AG09319 (cell line): ENCODE data around the gene AJM1.
A peak's percentile ranks its signal among the peaks of the same experiment; 100 is the strongest.
"Not testable (repeated sequence)": the region's sequence is repeated elsewhere in the genome, so short reads cannot be mapped to it uniquely, and the experiment has no call there.

Experiments used
- DNase-seq: peaks from one replicate; pipeline ENCODE4 v3.0.0-alpha.2; 2010; ENCODE audit warnings: low read depth; ENCODE audit errors: extremely low read depth
- CTCF ChIP-seq: IDR thresholded peaks from 2 replicates; pipeline ENCODE4 v1.5.1; 2011; ENCODE audit warnings: low read depth, mild to moderate bottlenecking, inconsistent platforms, low read length, moderate library complexity

Gene AJM1

DNA sequence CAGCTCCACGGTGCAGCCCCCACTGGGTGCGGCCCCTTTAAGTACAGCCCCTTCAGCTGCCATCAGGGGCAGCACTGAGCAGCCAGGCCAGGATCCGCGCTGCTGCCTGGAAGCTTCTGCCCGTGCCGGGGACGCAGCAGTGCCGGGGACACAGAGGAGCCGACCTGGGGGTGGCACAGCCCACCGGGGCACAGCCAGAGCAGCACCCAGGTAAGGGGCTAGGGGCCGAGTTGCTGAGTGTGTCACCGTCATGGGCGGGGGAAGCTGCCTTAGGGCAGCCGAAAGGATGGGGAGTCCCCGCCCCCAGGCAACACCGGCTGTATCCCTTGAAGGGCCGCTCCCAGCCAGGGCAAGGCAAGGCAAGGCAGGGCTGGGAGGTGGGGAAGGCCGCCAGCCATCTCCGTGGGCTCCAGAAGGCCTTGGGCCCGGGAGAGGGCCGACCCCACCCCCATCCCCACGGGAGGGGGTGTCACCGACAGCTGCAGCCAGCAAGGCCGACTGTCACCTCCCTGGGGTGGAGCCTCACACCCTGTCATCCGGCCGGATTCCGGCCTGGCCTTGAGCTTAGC, at the start of gene AJM1:
AJM1 (plus strand) TSS at position 99 of the 569 bp plus-strand sequence. CDS start 1,937 bp downstream, outside the sequence.
- DNase-seq: not testable (repeated sequence)
- peak; percentile 82 for TF ChIP-seq CTCF

DNA sequence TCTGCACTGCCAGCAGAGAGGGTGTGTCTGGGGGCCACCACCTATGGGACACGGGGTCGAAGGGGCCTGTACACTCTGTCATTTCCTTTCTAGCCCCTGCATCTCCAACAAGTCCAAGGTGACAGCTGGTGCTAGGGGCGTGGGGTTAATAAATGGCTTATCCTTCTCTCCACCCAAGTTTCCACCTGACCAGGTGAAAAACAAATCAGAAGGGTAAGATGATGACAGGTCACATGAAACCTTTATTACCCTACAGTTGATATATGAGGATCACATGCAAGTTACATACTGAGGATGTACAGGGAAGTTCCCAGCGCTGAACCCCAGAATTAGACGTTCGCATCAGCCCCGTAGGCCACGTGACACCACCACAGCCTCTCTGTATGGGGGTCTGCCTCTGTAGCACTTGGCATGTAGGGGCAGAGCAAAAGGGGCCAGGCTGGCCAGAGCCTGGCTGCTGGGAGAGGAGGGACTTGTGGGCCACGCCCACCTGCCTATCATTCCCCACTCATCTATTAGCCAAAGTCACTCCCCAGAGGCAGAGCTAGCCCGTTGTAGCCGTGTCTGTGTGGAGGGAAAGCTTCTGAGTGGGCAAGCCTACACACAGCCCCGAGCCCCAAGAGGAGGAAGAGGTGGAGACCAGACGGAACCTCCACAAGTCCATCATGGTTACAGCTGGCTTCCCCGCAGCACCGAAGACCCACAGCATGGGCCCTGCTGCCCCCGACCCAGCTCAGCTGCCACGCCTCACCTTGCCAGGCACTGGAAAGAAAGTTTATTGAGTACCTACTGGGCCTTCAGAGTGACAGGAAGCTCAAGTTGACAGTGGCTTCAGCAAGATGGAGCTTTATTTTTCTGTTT, 49.0 kb upstream of the AJM1 start:
- no peak for TF ChIP-seq CTCF
- no peak for DNase-seq

GRCh38 chr9:136794281-136794999, 47.8 kb upstream of the AJM1 start:
- no peak for DNase-seq
- no peak for TF ChIP-seq CTCF

DNA sequence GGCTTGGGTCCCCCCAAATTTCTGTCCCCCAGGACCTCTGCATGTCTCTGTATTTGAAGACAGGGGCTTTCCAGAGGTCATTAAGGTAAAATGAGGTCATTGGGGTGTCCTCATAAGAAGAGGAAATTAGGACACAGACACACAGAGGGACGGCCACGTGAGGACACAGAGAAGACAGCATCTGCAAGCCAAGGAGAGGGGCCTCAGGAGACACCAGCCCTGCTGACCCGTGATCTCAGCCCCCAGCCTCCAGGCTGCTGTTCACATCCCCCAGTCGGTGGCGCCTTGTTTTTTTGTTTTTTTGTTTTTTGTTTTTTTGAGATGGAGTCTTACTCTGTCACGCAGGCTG, 47.3 kb upstream of the AJM1 start:
- no peak for TF ChIP-seq CTCF
- DNase-seq: no peak

DNA sequence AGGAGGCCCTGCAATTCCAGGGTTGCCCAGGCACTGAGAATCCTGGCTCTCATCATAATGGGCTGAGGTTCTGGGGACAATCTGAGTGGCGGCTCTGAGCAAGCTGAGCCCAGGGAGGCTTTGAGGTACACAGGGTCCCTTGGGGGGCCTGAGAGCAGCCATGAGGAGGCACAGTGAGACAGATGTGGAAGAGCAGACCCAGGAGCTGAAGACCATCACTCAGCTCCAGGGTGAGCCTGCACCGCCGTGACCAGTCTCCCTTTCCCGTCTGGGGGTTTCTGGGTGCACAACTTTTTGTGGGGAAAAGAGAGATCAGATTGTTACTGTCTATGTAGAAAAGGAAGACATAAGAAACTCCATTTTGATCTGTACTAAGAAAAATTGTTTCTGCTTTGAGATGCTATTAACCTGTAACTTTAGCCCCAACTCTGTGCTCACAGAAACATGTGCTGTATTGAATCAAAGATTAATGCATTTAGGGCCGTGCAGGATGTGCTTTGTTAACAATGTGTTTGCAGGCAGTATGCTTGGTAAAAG, 46.0 kb upstream of the AJM1 start, which contains the start of gene CCDC183:
CCDC183 (plus strand) TSS at position 101 of the 537 bp plus-strand sequence; CDS start at position 161, 60 bp downstream.
- no peak for DNase-seq
- TF ChIP-seq CTCF: no peak

- not testable (repeated sequence) for DNase-seq
Measured at GRCh38 chr9:136796775-136797347, 45.4 kb upstream of the AJM1 start.

- TF ChIP-seq CTCF: no peak
- DNase-seq: no peak
Measured at GRCh38 chr9:136798708-136799078, 43.6 kb upstream of the AJM1 start.
